Naive B cell (primary cell): ENCODE results near the gene FHOD3. TPM values are rescaled to one million over a fixed set of nuclear protein-coding genes. Genes with fewer than 3 reads are reported as not detected.

Source experiments
- ATAC-seq, 2 donors: fragments of 150-1000 bp; cut with Tn5 transposase; 2 replicates each; pipeline ENCODE4 v1.10.0; 2021; ENCODE audit warnings: low read depth in 2 of 2, mild to moderate bottlenecking in 2 of 2, moderate library complexity in 2 of 2
- DNase-seq: peaks from one replicate; pipeline ENCODE4 v3.0.0; 2022
- H3K27ac Mint-ChIP-seq, 6 donors: one replicate each; pipeline ENCODE4 v1.8.0; 2020 to 2022; ENCODE audit warnings: mild to moderate bottlenecking in 6 of 6, mixed read lengths in 6 of 6, moderate library complexity in 5 of 6, inconsistent platforms in 2 of 6
- H3K27me3 Mint-ChIP-seq, 3 donors: one replicate each; pipeline ENCODE4 v1.8.0; 2021 to 2022; ENCODE audit warnings: mixed read lengths in 3 of 3, mild to moderate bottlenecking in 1 of 3
- H3K36me3 Mint-ChIP-seq, 2 donors: one replicate each; pipeline ENCODE4 v1.8.0; 2020 to 2022; ENCODE audit warnings: mixed read lengths in 2 of 2, inconsistent platforms in 1 of 2, mild to moderate bottlenecking in 1 of 2
- H3K4me1 Mint-ChIP-seq, 3 donors: one replicate each; pipeline ENCODE4 v1.8.0; 2020 to 2022; ENCODE audit warnings: mixed read lengths in 3 of 3, inconsistent platforms in 1 of 3, mild to moderate bottlenecking in 1 of 3, moderate library complexity in 1 of 3
- H3K4me3 Mint-ChIP-seq, 8 donors: one replicate each; pipeline ENCODE4 v1.8.0; 2020 to 2022; ENCODE audit warnings: mild to moderate bottlenecking in 8 of 8, mixed read lengths in 8 of 8, moderate library complexity in 8 of 8, inconsistent platforms in 2 of 8
- H3K9me3 Mint-ChIP-seq, 7 donors: one replicate each; pipeline ENCODE4 v1.8.0; 2020 to 2022; ENCODE audit warnings: mixed read lengths in 7 of 7, mild to moderate bottlenecking in 5 of 7, inconsistent platforms in 2 of 7, moderate library complexity in 1 of 7
- polyA plus RNA-seq, 6 donors: library from polyadenylated mRNA; unstranded; fragments of 300-500 nt; fragmentation: Illumina TruSeq; gene quantifications; one replicate each; pipeline ENCODE4 v1.2.3, GENCODE V29; 2021; ENCODE audit warnings: low read depth in 6 of 6

FHOD3 gene
- polyA plus RNA-seq, 6 donors from 2014 or later = not detected

DNA sequence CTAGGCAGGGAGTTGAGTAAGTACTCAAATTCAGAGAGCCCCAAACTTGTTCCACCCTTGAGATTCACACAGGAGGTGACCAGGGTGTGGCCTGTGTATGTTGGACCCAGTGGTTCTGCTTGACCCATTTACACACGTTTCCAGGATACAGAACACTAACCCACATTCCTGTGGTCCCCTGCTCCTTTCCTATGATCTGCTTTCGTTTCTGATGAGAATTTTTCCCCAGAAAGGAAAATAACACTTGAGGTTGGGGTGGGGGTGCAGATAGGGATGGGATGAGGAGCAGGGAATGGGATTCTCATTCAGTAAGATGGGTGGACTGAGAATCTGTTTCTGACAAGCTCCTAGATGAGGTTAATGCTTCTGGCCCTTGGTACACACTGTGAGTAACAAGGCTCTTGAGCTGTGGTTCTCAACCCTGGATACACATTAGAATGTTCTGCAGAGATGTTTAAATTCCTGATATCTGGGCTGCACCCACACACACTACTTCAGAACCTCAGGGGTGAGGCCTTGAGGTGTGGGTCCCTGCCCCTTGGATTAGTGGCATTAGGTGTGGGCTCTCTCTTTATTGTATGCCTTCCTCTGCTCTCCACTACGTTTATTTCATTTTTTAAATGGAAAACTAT, 472.9 kb downstream of the FHOD3 start:
- H3K27ac Mint-ChIP-seq = peak overlapping the region in 1 of 6 donors; percentile 71
- H3K9me3 Mint-ChIP-seq = no peaks in the 10 kb centered on the region
- H3K4me1 Mint-ChIP-seq = peaks cover 9 to 16% (median 10%) of the 10 kb centered on the region in 3 donors
- H3K36me3 Mint-ChIP-seq = no peaks in the 10 kb centered on the region
- H3K4me3 Mint-ChIP-seq = no peak overlapping the region
- no peak for ATAC-seq
- no peaks in the 10 kb centered on the region for H3K27me3 Mint-ChIP-seq
- DNase-seq = no peak

DNA sequence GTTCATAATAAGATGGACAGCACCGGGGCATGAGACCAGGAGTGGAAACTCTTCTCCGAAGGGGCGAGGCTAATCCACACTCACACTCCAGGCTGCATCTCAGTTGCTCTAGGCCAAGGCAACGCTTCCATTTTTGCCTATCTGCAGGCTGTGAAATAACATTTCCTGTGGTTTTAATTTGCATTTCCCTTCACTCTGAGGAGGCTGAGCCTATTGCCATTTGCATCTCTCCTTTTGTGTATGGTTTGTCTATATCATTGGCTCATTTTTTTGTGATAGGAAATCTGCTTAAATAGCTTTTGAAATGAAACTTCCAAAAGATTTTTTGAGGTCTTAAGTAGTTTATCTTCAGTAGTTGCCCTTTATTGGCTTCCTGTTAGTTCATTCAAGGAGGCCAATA, 473.7 kb downstream of the FHOD3 start:
- H3K4me1 Mint-ChIP-seq = peaks cover 9 to 16% (median 10%) of the 10 kb centered on the region in 3 donors
- no peaks in the 10 kb centered on the region for H3K36me3 Mint-ChIP-seq
- H3K4me3 Mint-ChIP-seq = peak overlapping the region in 1 of 8 donors; percentile 20
- ATAC-seq (no peak), DNase-seq (no peak)
- peak overlapping the region in 1 of 6 donors; percentile 16 for H3K27ac Mint-ChIP-seq
- no peaks in the 10 kb centered on the region for H3K9me3 Mint-ChIP-seq
- H3K27me3 Mint-ChIP-seq = no peaks in the 10 kb centered on the region

DNA sequence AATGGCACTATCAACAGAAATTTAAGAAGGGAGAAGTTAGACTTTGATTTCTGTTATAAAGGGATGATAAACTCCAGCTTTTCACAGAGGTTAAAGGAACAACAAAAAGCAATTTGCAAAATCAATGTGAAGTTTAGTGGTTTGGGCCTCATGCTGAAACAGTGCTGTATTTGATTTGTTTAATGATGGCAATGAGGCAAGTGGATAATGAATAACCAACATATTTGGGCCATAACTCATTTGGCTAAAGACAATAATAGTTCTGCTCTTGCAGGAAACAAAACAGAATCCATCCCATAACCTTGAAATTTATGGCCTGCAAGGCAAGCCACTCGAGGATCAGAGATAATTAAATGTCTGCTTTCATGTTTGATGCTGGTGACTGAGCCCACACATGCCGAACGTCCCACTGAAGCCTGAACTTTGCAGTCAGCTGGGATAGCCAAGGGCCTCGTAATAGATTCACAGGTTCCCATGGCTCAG, 474.8 kb downstream of the FHOD3 start:
- Mint-ChIP-seq H3K4me1 (peaks cover 9 to 16% (median 10%) of the 10 kb centered on the region in 3 donors), H3K27me3 (no peaks in the 10 kb centered on the region), H3K27ac (no peak overlapping the region), H3K4me3 (no peak overlapping the region), H3K9me3 (no peaks in the 10 kb centered on the region), H3K36me3 (no peaks in the 10 kb centered on the region)
- no peak for ATAC-seq
- DNase-seq = no peak

DNA sequence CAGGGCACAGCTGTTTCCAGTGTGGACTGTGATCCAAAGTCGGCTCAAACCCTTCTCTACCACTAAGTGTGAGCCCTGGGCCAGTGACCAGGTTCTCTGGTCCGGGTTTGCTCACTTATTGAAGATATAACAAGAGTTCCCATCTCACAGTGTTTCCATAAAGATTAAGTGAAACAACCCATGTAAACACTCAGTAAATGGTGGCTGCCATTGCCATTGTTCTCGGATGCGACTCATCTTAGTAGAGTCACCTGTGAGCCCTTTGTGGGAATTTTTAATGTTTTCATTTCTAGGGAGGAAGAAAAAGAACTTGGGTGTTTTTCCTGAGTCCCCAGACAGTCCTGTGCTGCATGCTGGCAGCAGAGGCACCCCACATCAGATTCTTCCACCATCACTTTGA, 477.9 kb downstream of the FHOD3 start:
- Mint-ChIP-seq H3K4me1 (peaks cover 9 to 14% (median 10%) of the 10 kb centered on the region in 3 donors), H3K4me3 (no peak overlapping the region), H3K36me3 (no peaks in the 10 kb centered on the region), H3K27me3 (no peaks in the 10 kb centered on the region), H3K27ac (no peak overlapping the region), H3K9me3 (no peaks in the 10 kb centered on the region)
- DNase-seq = no peak
- ATAC-seq = no peak

DNA sequence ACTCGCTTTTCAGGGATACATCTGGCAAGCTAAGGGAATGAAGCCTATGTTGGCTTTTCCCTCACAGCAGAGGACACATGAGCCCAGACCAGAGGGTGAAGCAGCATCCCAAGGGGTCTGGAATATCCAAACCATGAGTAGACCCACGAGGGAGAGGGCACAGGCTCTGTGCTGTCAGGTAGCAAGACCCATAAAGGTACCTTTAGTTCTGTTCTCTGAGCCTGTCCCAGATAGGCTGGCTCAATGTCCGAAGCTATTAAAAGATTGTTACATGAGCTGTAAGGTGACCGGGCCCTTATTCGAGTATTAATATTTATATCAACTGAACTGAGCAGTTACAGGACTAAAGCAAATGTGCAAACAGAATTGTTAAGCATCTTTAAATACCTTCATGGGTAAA, 479.1 kb downstream of the FHOD3 start:
- ATAC-seq (no peak), DNase-seq (no peak)
- H3K4me3 Mint-ChIP-seq = no peak overlapping the region
- no peak overlapping the region for H3K27ac Mint-ChIP-seq
- no peaks in the 10 kb centered on the region for H3K9me3 Mint-ChIP-seq
- no peaks in the 10 kb centered on the region for H3K36me3 Mint-ChIP-seq
- H3K4me1 Mint-ChIP-seq = peaks cover 0 to 3% (median under 1%) of the 10 kb centered on the region in 3 donors
- H3K27me3 Mint-ChIP-seq = no peaks in the 10 kb centered on the region

DNA sequence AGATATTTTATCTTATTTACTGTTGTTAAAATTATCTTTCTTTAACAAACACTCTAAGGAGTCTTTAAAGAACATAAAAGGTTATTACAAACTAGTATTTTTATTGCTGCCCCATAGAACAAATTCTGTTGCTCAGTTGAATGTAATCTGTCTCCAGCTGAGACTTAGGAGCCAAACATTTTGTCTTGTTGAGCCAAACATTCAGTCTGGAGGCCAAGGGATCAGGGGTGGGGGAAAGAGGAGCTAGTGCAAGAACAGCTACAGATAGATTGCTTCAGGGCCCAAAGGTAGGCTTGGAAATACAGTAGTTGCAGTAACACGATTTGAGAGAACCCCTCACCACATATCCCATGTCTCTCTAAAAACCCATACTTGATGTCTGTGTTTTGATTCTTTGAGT, 480.1 kb downstream of the FHOD3 start:
- Mint-ChIP-seq H3K4me3 (no peak overlapping the region), H3K4me1 (no peaks in the 10 kb centered on the region), H3K27ac (no peak overlapping the region), H3K27me3 (no peaks in the 10 kb centered on the region), H3K9me3 (no peaks in the 10 kb centered on the region), H3K36me3 (no peaks in the 10 kb centered on the region)
- ATAC-seq (no peak), DNase-seq (no peak)

DNA sequence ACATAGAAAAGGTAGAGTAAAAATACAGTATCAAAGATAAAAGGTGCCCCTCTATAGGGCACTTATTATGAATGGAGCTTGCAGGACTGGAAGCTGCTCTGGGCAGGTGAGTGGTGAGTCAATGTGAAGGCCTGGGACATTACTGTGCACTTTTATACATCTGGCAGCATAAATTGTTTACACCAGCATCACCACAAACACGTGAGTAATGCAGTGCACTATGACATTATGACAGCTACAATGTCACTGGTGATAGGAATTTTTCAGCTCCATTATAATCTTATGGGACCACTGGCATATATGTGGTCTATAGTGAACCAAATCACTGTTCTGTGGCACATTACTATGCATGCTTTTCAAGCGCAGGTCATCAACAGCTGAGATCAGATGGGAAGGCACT, 483.2 kb downstream of the FHOD3 start:
- Mint-ChIP-seq H3K27me3 (no peaks in the 10 kb centered on the region), H3K4me3 (peak overlapping the region in 1 of 8 donors; percentile 22), H3K27ac (no peak overlapping the region), H3K4me1 (no peaks in the 10 kb centered on the region), H3K9me3 (no peaks in the 10 kb centered on the region), H3K36me3 (no peaks in the 10 kb centered on the region)
- ATAC-seq (no peak), DNase-seq (no peak)

DNA sequence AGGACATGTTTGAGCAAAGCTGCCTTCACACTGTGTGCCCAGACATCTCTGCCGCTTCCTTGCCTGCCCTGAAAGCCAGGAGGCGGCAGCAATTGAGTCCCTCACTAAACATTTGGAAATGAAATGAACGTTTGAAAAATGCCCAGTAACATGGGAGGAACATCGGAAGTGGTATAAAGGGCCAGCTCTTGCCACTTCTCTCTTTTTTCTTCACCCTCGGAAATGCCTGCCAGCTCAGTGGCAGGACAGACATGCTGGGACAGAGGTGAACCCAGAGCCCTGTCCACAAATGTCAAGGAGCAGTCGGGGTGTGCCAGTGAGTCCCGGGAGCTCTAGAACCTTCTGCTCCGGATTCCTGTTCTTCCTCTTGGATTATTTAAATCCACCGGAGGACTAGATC, 485.2 kb downstream of the FHOD3 start:
- no peaks in the 10 kb centered on the region for H3K27me3 Mint-ChIP-seq
- no peak for DNase-seq
- no peak for ATAC-seq
- peak overlapping the region in 1 of 6 donors; percentile 8 for H3K27ac Mint-ChIP-seq
- peak overlapping the region in 1 of 8 donors; percentile 42 for H3K4me3 Mint-ChIP-seq
- no peaks in the 10 kb centered on the region for H3K4me1 Mint-ChIP-seq
- H3K9me3 Mint-ChIP-seq = no peaks in the 10 kb centered on the region
- peaks cover 0 to 5% of the 10 kb centered on the region in 2 donors for H3K36me3 Mint-ChIP-seq

DNA sequence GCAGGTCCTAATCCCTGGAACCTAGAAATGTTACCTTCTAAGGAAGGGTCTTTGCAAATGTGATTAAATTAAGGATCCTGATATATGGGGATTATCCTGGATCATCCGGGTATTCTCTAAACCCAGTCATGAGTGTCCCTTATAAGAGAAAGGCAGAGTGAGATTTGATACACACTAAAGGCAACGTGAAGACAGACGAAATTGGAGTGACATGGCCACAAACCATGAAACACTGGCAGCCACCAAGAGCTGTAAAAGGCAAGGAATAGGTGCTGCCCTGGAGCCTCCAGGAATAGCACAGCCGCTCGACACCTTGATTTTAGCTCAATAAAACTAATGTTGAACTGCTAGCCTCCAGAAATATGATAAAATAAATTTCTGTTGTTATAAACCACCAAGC, 486.3 kb downstream of the FHOD3 start:
- Mint-ChIP-seq H3K27me3 (no peaks in the 10 kb centered on the region), H3K27ac (no peak overlapping the region), H3K36me3 (peaks cover 0 to 5% of the 10 kb centered on the region in 2 donors), H3K9me3 (no peaks in the 10 kb centered on the region), H3K4me3 (no peak overlapping the region), H3K4me1 (no peaks in the 10 kb centered on the region)
- ATAC-seq (no peak), DNase-seq (no peak)

DNA sequence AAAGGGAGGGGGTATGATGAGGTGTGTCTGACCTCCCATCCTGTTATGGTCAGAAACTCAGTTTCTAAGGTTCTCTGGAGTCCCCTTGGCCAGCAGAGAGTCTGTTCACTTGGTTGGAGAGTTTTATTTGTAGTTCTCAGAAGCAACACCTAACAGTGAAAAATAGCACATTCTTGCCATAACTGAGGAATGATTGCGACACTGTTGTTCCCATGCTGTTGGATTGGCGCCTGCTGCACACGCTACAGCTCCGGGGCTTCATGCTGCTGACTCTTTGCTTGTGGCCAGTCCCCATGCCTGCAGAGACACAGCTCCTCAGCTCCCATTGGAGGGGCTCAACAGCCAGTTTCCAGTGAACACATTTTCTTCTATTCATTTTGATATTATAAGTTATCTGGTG, 489.2 kb downstream of the FHOD3 start:
- DNase-seq = no peak
- H3K4me3 Mint-ChIP-seq = no peak overlapping the region
- H3K27me3 Mint-ChIP-seq = no peaks in the 10 kb centered on the region
- H3K27ac Mint-ChIP-seq = no peak overlapping the region
- H3K36me3 Mint-ChIP-seq = peaks cover 23 to 32% of the 10 kb centered on the region in 2 donors
- H3K4me1 Mint-ChIP-seq = no peaks in the 10 kb centered on the region
- ATAC-seq = no peak
- H3K9me3 Mint-ChIP-seq = peaks cover 0 to 21% (median 6%) of the 10 kb centered on the region in 7 donors

DNA sequence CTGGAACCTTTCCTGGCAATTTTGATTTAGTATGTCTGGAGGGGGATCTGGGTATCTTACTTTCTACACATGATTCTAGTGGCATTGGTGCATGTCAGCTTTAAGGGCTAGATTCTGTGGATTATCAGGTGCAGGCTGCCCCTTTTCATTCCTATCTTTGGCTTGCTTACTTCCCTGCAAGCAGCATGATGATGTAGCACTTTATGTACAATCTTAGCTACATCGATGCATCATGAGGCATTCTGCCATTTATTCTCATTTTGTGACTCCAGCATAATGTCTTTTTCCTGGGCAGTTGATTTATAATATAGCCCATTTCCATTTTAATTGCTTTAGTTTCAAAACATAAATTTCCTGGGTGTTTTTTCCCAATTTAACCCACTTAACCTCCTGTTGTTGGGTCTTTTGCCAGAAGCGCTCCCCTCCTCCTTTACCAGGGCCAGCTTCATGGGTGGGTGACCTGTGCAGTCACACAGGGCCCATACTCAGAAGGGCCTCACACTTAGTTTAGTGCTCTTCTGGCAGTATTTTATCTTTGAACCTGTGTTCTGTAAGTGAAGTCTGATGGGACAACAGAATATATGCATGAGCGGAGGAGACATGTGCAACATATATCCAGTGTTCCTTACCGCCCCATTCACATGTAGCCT, 495.2 kb downstream of the FHOD3 start:
- Mint-ChIP-seq H3K9me3 (peaks cover 0 to 21% (median 7%) of the 10 kb centered on the region in 7 donors), H3K27me3 (no peaks in the 10 kb centered on the region), H3K36me3 (peaks cover 54 to 71% of the 10 kb centered on the region in 2 donors), H3K27ac (no peak overlapping the region), H3K4me1 (no peaks in the 10 kb centered on the region), H3K4me3 (no peak overlapping the region)
- no peak for ATAC-seq
- DNase-seq = no peak

DNA sequence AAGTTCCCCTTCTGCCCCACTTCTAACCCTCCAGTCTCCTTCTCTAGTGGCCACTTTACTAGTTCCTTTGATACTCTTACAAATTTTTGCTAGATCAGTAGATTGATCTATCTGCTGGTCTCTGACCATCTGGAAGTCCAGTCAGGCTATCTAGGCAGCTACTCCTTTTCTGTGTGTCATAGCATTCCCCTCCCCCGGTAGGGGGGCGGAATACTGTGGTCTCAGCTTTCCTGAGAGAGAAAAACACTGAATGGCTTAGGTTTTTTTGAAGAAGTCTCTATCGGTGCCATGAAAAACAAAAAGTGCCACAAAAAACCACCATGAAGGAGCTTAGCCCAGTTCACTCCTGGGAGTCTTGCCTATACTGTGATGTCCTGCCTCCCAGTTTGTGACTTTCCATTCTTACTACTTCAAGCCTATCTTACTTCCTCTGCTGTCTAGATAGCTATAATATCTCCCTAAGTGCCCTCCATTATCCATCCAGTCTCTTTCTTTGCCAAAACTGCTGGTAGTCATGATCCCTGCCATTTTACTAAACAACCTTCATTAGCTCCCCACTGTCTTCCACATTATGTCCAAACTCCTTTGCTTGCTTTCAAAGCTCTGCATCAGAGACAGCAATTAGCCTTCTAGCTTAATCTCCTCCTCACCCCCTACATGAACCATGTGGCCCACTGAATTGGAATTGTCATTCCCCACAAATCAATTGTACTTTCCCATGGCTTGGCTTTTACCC, 501.4 kb downstream of the FHOD3 start:
- no peak for DNase-seq
- no peaks in the 10 kb centered on the region for H3K27me3 Mint-ChIP-seq
- ATAC-seq = no peak
- no peak overlapping the region for H3K4me3 Mint-ChIP-seq
- H3K36me3 Mint-ChIP-seq = peaks cover 60 to 63% of the 10 kb centered on the region in 2 donors
- H3K27ac Mint-ChIP-seq = peak overlapping the region in 1 of 6 donors; percentile 64
- H3K9me3 Mint-ChIP-seq = peaks cover 0 to 4% (median 0%) of the 10 kb centered on the region in 7 donors
- H3K4me1 Mint-ChIP-seq = no peaks in the 10 kb centered on the region

DNA sequence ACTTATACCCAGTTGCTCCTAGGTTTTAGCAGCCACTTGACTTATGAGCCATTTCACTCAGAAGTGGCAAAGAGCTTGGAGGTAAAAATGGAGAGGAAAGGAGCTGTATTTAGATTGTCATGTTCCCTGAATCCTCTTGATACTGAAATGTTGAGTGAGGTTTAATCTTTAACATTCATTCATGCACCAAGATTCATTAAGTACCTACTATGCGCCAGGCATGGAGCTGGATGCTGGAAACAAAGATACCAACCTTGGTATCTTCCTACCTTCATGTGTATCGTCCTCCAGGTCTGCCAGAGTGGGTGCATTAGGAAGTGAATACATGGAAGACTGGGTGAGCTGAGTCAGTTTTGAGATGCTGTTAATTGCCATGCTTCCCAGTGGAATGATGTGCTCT, 507.6 kb downstream of the FHOD3 start:
- Mint-ChIP-seq H3K36me3 (peaks cover 34 to 55% of the 10 kb centered on the region in 2 donors), H3K9me3 (peaks cover 0 to 4% (median 0%) of the 10 kb centered on the region in 7 donors), H3K4me1 (peaks cover 0 to 4% (median 3%) of the 10 kb centered on the region in 3 donors), H3K4me3 (no peak overlapping the region), H3K27me3 (no peaks in the 10 kb centered on the region), H3K27ac (no peak overlapping the region)
- DNase-seq = no peak
- ATAC-seq = no peak

DNA sequence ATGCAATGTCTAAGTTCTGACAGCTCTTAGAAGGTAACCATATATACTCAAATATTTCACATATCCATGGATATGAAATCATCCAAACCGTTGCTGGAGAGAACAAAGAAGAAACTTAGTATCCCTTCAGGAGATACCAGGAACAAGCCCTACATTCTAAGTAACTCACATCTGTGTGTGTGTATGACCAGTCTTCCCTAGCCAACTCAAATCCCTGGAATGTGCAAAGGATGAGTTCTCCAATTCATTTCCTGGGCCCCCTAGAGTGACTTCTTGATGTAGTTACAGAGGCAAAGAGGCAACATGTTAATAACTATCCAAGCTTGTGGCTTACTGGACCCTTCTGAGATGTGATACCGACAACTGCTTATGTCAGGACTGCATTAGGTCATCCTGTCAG, 511.2 kb downstream of the FHOD3 start:
- ATAC-seq = no peak
- Mint-ChIP-seq H3K4me3 (no peak overlapping the region), H3K4me1 (peaks cover 0 to 4% (median 3%) of the 10 kb centered on the region in 3 donors), H3K36me3 (peaks cover 16 to 32% of the 10 kb centered on the region in 2 donors), H3K9me3 (no peaks in the 10 kb centered on the region), H3K27me3 (no peaks in the 10 kb centered on the region), H3K27ac (no peak overlapping the region)
- DNase-seq = no peak
